HCT116 (cell line): Measurements from ENCODE around the gene IQSEC3.

Experiments used
- JUND ChIP-seq: IDR thresholded peaks from 2 replicates; pipeline ENCODE4 v1.6.1; 2012
- RAD21 ChIP-seq: IDR thresholded peaks from 2 replicates; pipeline ENCODE4 v1.6.1; 2012; ENCODE audit warnings: low read depth, mild to moderate bottlenecking
- REST ChIP-seq: IDR thresholded peaks from 2 replicates; pipeline ENCODE4 v1.6.1; 2012; ENCODE audit warnings: low read depth
- TF ChIP-seq, protein P1 (sequence below), 3 experiments: fragments of 200-600 bp in 1 of 3; sonication (generic) in 1 of 3; IDR thresholded peaks in 2 of 3; conservative IDR thresholded peaks in 1 of 3; 2 replicates each; pipeline ENCODE4 v1.5.1; 2012 to 2017; ENCODE audit warnings: low read depth in 2 of 3, low read length in 2 of 3, antibody characterized with exemption in 1 of 3, borderline replicate concordance in 1 of 3, control low read depth in 1 of 3, mild to moderate bottlenecking in 1 of 3, mixed read lengths in 1 of 3, mixed run types in 1 of 3, moderate library complexity in 1 of 3; ENCODE audit not compliant: insufficient read depth in 1 of 3

DNA sequence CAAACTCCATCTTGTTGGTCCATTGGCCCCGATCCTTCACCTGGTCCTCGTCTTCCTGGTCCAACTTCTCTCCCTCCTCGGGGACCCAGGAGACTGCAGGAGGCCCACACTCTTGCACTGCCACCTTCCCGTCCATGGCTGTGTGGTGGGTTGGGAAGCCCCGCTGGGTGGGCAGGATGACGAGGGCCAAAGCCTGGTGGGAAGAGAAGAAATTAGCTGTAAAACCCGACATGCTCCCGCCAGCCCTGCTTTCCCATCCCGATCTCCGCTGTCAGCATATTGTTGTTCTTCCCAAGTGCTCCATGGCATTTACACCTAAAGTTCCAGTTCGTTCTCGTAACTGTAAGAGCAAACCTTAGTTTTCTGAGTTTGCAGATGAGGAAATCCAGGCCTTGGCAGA lies 143.3 kb downstream of the IQSEC3 start:
- TF ChIP-seq, protein P1, sequence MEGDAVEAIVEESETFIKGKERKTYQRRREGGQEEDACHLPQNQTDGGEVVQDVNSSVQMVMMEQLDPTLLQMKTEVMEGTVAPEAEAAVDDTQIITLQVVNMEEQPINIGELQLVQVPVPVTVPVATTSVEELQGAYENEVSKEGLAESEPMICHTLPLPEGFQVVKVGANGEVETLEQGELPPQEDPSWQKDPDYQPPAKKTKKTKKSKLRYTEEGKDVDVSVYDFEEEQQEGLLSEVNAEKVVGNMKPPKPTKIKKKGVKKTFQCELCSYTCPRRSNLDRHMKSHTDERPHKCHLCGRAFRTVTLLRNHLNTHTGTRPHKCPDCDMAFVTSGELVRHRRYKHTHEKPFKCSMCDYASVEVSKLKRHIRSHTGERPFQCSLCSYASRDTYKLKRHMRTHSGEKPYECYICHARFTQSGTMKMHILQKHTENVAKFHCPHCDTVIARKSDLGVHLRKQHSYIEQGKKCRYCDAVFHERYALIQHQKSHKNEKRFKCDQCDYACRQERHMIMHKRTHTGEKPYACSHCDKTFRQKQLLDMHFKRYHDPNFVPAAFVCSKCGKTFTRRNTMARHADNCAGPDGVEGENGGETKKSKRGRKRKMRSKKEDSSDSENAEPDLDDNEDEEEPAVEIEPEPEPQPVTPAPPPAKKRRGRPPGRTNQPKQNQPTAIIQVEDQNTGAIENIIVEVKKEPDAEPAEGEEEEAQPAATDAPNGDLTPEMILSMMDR (IDR thresholded peaks at IDR 0.05 in 2 of 3, conservative IDR thresholded peaks at IDR 0.05 in 1 of 3; ENCODE audit: borderline replicate concordance in 1 of 3, insufficient read depth in 1 of 3, low read depth in 2 of 3, low read length in 2 of 3): no peak
- TF ChIP-seq REST (no peak), JUND (no peak), RAD21 (no peak)
